Measurements from ENCODE around the gene STXBP6.
"Not testable (repeated sequence)": the region's sequence is repeated elsewhere in the genome, so short reads cannot be mapped to it uniquely, and the experiment has no call there.

STXBP6 gene

GRCh38 chr14:24826390-24826789 lies 223.6 kb downstream of the STXBP6 start:
- DNase-seq (ENCODE audit: low read depth) = no peak

- no peak for DNase-seq (ENCODE audit: low read depth)
These were observed 229.3 kb downstream of the STXBP6 start for GRCh38 chr14:24820616-24821015.

DNA sequence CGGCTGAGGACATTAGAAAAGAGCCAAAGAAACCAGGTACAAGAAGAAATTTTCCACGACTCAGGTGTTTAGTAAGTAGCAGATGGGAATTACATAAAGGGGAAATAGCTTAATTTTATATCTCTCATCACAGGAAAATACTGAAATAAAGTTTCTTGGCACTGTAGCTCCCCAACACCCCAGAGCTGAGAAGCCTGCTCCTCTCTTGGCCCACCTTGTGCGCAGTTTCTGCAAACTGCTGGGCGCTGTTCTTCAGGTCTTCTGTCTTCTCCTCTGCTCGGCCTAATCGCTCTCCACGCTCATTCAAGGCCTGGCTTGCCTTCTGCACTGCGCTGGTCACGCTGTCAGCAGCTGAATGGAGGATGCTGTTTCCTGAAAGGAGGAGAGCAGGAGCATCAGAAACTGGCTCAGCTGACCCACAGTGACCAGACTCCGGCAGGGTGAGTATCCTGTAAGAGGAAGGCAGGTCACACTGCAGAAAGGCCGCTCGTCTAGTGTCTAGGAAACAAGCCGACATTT lies 231.1 kb downstream of the STXBP6 start:
- no peak for DNase-seq (ENCODE audit: low read depth)

GRCh38 chr14:24818058-24818822 lies 231.7 kb downstream of the STXBP6 start:
- DNase-seq (ENCODE audit: low read depth) = no peak

GRCh38 chr14:24817212-24818057 lies 232.5 kb downstream of the STXBP6 start:
- no peak for DNase-seq (ENCODE audit: low read depth)

- no peak for DNase-seq (ENCODE audit: low read depth)
These were observed 233.1 kb downstream of the STXBP6 start for GRCh38 chr14:24816929-24817211.

DNA sequence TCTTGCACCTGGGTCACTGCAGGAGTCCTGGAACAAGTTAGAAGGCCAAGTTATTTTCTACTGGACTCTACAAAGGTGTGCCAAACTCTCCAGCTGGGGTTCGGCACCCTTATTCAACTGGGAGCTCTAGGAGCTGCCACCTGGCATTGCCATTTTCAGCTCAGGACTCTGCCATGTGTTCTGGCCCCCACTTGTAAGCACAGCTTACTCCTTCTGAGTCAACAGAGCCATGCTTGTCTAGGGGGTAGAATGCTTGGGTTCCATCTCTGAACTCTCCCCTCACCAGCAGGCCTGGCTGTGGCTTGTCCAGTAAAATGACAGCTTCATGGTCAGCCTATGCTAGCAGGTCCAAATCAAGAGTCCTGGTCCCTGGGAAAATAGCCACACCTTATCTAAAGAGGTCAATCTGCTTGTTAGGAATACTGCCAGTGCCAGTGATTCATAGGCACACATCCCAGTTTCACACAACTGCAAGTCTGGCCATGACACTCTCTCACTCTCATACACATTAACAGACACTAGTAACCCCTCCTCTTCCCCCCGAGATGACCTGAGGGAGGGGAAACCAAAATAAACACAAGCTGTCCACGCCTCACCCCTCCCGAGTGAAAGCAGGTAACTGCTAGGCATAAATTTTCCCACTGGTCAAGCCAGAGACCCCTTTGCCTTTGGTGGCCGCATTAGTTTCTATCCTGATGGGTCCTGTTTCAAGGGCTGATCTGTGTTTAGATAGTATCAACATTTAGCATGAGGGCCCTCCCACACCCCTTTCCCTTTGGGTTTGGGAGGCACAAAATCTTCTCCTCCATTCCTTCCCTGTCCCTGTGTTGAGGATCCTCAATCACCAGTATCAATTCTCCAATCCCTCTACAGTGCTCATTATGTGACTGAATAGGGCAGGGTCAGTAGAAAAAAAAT lies 233.7 kb downstream of the STXBP6 start:
- no peak for DNase-seq (ENCODE audit: low read depth)

- DNase-seq (ENCODE audit: low read depth) = no peak
These were observed 234.4 kb downstream of the STXBP6 start for GRCh38 chr14:24815543-24815942.

DNA sequence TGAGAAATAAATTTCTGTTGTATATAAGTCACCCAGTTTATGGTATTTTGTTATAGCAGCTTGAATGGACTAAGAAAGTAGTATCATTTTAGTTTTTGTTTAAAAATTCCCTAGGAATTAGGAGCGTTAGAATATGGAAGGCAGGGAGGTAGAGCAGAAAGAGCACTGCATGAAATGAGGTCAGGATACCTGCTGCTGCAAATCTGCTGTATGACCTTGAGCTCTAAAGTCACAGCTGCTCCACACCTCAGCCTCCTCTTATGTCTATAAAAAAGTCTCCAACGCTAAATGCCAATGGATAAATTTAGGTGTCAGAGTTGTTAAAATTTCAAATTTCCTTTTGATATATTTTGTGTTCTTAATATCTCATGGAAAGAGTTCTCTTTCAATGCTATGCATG lies 235.0 kb downstream of the STXBP6 start:
- no peak for DNase-seq (ENCODE audit: low read depth)

GRCh38 chr14:24814346-24814745 lies 235.6 kb downstream of the STXBP6 start:
- no peak for DNase-seq (ENCODE audit: low read depth)

GRCh38 chr14:24813819-24814259 lies 236.1 kb downstream of the STXBP6 start:
- DNase-seq (ENCODE audit: low read depth) = no peak

GRCh38 chr14:24813089-24813815 lies 236.7 kb downstream of the STXBP6 start:
- DNase-seq (ENCODE audit: low read depth) = no peak

DNA sequence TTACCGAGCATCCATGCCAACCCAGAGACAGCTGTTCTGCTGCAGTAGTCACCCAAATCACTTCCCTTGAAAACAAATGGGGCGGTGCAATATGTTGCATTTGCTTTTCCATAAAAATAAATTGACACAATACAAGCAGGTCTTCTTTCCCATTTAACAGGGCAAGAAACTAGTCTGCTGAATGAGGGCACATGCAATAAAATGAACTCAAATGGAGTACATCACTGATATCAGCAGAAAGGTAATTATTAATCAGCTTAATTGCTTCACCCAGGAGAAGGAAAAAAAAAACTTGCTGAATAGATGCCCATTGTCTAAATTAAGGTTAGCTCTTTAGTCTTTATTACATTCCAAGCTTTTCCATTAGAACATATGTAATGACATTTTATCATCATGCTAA lies 240.8 kb downstream of the STXBP6 start:
- no peak for DNase-seq (ENCODE audit: low read depth)

- DNase-seq (ENCODE audit: low read depth) = no peak
These were observed 241.5 kb downstream of the STXBP6 start for GRCh38 chr14:24808412-24808811.

- DNase-seq (ENCODE audit: low read depth) = no peak
These were observed 243.8 kb downstream of the STXBP6 start for GRCh38 chr14:24806061-24806678.

- DNase-seq (ENCODE audit: low read depth) = no peak
These were observed 245.3 kb downstream of the STXBP6 start for GRCh38 chr14:24804552-24805212.

DNA sequence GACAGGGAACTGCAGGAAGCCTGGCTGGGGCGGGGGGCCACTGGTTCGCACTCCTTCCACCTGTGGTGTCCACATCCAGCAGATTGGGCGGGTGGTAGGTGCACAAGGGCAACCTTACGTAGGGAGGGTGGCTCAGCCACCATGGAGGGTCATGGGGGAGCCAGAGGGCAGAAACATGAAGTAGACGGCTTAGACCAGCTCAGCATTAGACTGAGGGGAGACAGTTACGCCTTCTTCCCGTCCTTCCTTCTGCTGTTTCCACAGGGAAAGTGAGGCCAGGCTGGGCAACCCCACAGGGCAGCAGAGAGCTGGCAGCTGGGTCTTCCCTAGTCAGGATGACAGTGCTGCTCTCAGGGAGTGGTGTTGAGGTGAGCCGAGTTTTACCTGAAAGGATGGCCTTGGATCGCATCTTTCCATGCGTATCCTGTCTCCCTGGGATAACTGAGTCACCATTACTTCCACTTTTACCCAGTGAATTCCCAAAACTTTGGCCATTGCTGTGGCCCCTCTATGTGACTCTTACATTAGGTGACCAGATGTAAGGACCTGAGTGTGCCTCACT lies 245.9 kb downstream of the STXBP6 start:
- DNase-seq (ENCODE audit: low read depth) = no peak

GRCh38 chr14:24803426-24803825 lies 246.5 kb downstream of the STXBP6 start:
- DNase-seq (ENCODE audit: low read depth) = not testable (repeated sequence)

DNA sequence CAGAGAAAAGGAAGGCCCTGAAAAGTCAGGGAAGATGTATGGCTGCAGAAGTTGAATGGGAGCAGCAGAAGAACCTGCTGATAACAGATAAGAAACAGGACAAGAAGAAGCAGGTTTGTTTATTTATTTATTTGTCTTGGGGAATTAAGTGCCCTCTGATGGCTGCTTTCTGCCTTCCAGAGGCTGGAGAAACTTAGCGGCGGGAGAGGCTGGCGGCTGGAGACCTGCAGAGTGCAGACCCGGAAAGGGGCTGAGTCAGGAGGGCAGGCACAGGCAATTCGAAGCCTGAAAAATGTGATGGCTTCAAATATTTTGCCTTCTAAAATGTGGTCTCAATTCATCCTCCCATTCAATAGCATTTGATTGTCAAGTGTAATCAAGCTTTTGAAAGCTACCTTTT lies 247.7 kb downstream of the STXBP6 start:
- no peak for DNase-seq (ENCODE audit: low read depth)

DNA sequence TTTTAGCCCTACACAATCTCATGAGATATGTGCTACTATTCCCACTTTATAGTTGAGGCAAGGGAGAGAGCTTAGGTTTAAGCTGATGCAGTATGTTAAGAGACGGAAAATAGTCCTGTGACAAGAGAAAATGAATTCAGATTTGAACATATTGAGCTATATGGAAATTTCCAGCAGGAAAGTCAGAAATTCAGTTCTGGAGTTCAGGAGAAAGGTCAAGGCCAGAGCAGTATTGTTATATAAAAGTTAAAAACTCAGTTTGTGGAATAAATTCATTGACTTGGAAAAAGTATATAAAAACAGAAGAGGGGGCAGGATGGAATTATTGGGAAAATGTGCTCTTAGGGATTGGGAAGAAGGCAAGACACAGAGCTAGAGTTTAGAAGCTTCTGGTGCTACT lies 248.9 kb downstream of the STXBP6 start:
- DNase-seq (ENCODE audit: low read depth) = no peak

Measured in activated T-cell treated with anti-CD3 and anti-CD28 coated beads for 1 hour (primary cell).